Breast epithelium (tissue), 3 donors: ENCODE measurements around the gene MITD1.

ENCODE experiments used
- POLR2A ChIP-seq: fragments of 450-650 bp; IDR thresholded peaks from one replicate; pipeline ENCODE4 v1.6.1; 2016; ENCODE audit warnings: antibody characterized with exemption, mild to moderate bottlenecking, moderate library complexity
- TF ChIP-seq, protein P1 (sequence below), 3 donors: fragments of 450-650 bp; IDR thresholded peaks; one replicate each; pipeline ENCODE4 v1.5.1; 2016 to 2017; ENCODE audit warnings: antibody characterized with exemption in 3 of 3, mild to moderate bottlenecking in 3 of 3, moderate library complexity in 3 of 3

DNA sequence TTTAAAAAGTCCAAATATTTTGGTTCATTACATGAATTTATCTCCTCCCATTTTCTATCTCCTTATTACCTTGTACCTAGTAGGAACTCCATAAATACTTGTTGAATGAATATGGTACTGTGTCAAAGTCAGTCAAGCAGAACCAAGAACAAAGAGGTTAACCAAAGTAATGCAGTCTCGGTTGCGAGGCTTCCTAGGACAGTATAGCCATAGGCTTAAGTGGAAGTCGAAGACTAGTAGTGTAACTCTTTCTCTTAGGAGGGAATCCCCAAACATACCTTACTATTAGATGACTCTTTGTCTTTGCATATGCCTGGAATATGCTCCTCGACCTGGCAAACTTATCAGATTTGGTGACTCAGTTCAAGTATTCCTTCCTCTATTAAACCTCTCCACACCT is 21.3 kb downstream of the MITD1 start:
- no peak for TF ChIP-seq POLR2A
- TF ChIP-seq, protein P1, sequence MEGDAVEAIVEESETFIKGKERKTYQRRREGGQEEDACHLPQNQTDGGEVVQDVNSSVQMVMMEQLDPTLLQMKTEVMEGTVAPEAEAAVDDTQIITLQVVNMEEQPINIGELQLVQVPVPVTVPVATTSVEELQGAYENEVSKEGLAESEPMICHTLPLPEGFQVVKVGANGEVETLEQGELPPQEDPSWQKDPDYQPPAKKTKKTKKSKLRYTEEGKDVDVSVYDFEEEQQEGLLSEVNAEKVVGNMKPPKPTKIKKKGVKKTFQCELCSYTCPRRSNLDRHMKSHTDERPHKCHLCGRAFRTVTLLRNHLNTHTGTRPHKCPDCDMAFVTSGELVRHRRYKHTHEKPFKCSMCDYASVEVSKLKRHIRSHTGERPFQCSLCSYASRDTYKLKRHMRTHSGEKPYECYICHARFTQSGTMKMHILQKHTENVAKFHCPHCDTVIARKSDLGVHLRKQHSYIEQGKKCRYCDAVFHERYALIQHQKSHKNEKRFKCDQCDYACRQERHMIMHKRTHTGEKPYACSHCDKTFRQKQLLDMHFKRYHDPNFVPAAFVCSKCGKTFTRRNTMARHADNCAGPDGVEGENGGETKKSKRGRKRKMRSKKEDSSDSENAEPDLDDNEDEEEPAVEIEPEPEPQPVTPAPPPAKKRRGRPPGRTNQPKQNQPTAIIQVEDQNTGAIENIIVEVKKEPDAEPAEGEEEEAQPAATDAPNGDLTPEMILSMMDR (IDR thresholded peaks at IDR 0.05): no peak
